Keratinocyte (primary cell): Measurements from ENCODE around the gene ADAMTS17. TPM values are rescaled to one million over a fixed set of nuclear protein-coding genes. Genes with fewer than 3 reads are reported as not detected.

Source experiments
- DNase-seq: peaks from one replicate; pipeline ENCODE4 v3.0.0-alpha.2; 2011; ENCODE audit warnings: low read depth, missing footprints, low spot score
- FAIRE-seq: peaks from 2 replicates; lab custom pipeline; 2011; peaks lifted over from hg19 to GRCh38; lab: Jason Lieb, UNC
- H2AFZ ChIP-seq: 2 replicates; pipeline ENCODE4 v1.6.0; 2012; ENCODE audit warnings: low read length, control low read depth, inconsistent platforms; ENCODE audit not compliant: control insufficient read depth
- H3K27ac ChIP-seq: 2 replicates; pipeline ENCODE4 v1.5.1; 2011; ENCODE audit warnings: low read length; ENCODE audit not compliant: control insufficient read depth, insufficient read depth
- H3K27me3 ChIP-seq: 3 replicates; pipeline ENCODE4 v1.6.0; 2011; ENCODE audit warnings: low read length; ENCODE audit not compliant: control insufficient read depth, insufficient read depth; ENCODE audit errors: extremely low read depth
- H3K36me3 ChIP-seq, 2 experiments: 2 replicates in 1 of 2; 3 replicates in 1 of 2; pipeline ENCODE4 v1.5.1; 2011; ENCODE audit warnings: low read length in 2 of 2, mild to moderate bottlenecking in 1 of 2; ENCODE audit not compliant: control insufficient read depth in 2 of 2, insufficient read depth in 2 of 2; ENCODE audit errors: extremely low read depth in 1 of 2
- H3K4me1 ChIP-seq: 3 replicates; pipeline ENCODE4 v1.5.1; 2011; ENCODE audit warnings: low read length; ENCODE audit not compliant: control insufficient read depth, insufficient read depth; ENCODE audit errors: extremely low read depth
- H3K4me2 ChIP-seq: 3 replicates; pipeline ENCODE4 v1.6.0; 2011; ENCODE audit warnings: low read depth, low read length; ENCODE audit not compliant: control insufficient read depth, insufficient read depth; ENCODE audit errors: extremely low read depth
- H3K4me3 ChIP-seq, 3 experiments: fragments of 200-600 bp in 1 of 3; sonication (generic) in 1 of 3; 2 replicates in 2 of 3; 3 replicates in 1 of 3; pipeline ENCODE4 v1.5.1; 2011 to 2016; ENCODE audit warnings: low read length in 3 of 3, mild to moderate bottlenecking in 3 of 3, control low read depth in 2 of 3, inconsistent platforms in 1 of 3, low read depth in 1 of 3, mixed read lengths in 1 of 3, mixed run types in 1 of 3, moderate library complexity in 1 of 3; ENCODE audit not compliant: control insufficient read depth in 2 of 3, insufficient read depth in 2 of 3; ENCODE audit errors: extremely low read depth in 1 of 3
- H3K79me2 ChIP-seq: 2 replicates; pipeline ENCODE4 v1.6.0; 2012; ENCODE audit warnings: low read length; ENCODE audit not compliant: control insufficient read depth, insufficient read depth
- H3K9ac ChIP-seq: 3 replicates; pipeline ENCODE4 v1.6.0; 2011; ENCODE audit warnings: low read length; ENCODE audit not compliant: control insufficient read depth, insufficient read depth; ENCODE audit errors: extremely low read depth
- H3K9me1 ChIP-seq: 3 replicates; pipeline ENCODE4 v1.6.0; 2011; ENCODE audit warnings: low read length; ENCODE audit not compliant: control insufficient read depth, insufficient read depth; ENCODE audit errors: extremely low read depth
- H3K9me3 ChIP-seq: 2 replicates; pipeline ENCODE4 v1.5.1; 2012; ENCODE audit warnings: low read depth, low read length; ENCODE audit not compliant: control insufficient read depth
- H4K20me1 ChIP-seq: 3 replicates; pipeline ENCODE4 v1.6.0; 2011; ENCODE audit warnings: low read length; ENCODE audit not compliant: control insufficient read depth, insufficient read depth; ENCODE audit errors: extremely low read depth
- CTCF ChIP-seq, 3 experiments: IDR thresholded peaks in 1 of 3; conservative IDR thresholded peaks in 1 of 3; optimal IDR thresholded peaks in 1 of 3; 2 replicates in 2 of 3; 3 replicates in 1 of 3; pipeline versions ENCODE3 to v1.5.1; 2011; ENCODE audit warnings: low read length in 3 of 3, mild to moderate bottlenecking in 3 of 3, moderate library complexity in 2 of 3, control low read depth in 1 of 3, inconsistent platforms in 1 of 3; ENCODE audit not compliant: insufficient read depth in 2 of 3; ENCODE audit errors: extremely low read depth in 1 of 3
- EZH2 ChIP-seq: IDR thresholded peaks from one replicate; pipeline ENCODE4 v1.6.1; 2012; ENCODE audit warnings: inconsistent platforms, mild to moderate bottlenecking, low read length, moderate library complexity
- dilution Hi-C: fragments of 300-500 bp; cut with MboI; formaldehyde crosslinking; loops from one replicate; pipeline ENCODE4 v1.7.0; 2020; ENCODE audit warnings: low sequenced_read_pairs; ENCODE audit not compliant: extremely low pct_ligation_motif_present
- polyA plus RNA-seq, 5 experiments: library from polyadenylated mRNA; depleted of rRNA in 3 of 5; stranded (reverse) in 3 of 5; stranded (forward) in 1 of 5; unstranded in 1 of 5; fragments of >200 nt; gene quantifications; 1 replicate in 1 of 5; 2 replicates in 3 of 5; 3 replicates in 1 of 5; pipeline versions ENCODE4 v1.2.1 to v1.2.3, GENCODE V29; 2011 to 2012; ENCODE audit warnings: missing spikeins in 2 of 5, low read depth in 1 of 5, low replicate concordance in 1 of 5

ADAMTS17 gene
- polyA plus RNA-seq, 1 donor (not counting 4 experiments of a cell fraction or from before 2014, with no cell fraction given): 0.18 TPM

- Histone ChIP-seq H3K9me1 (no peaks in the 10 kb centered on the region), H3K36me3 (no peaks in the 10 kb centered on the region), H3K4me2 (no peak overlapping the region), H3K27me3 (peaks cover 5% of the 10 kb centered on the region), H3K4me1 (no peaks in the 10 kb centered on the region), H3K79me2 (no peaks in the 10 kb centered on the region), H3K4me3 (no peak overlapping the region), H4K20me1 (no peaks in the 10 kb centered on the region), H3K27ac (no peak overlapping the region), H3K9ac (no peak overlapping the region), H2AFZ (no peak overlapping the region), H3K9me3 (peaks cover 3% of the 10 kb centered on the region)
- dilution Hi-C loops: no loop called here
- DNase-seq (no peak), FAIRE-seq (no peak)
- TF ChIP-seq EZH2 (no peak), CTCF (optimal IDR thresholded peaks at IDR 0.05 in 1 of 3, IDR thresholded peaks at IDR 0.05 in 1 of 3, conservative IDR thresholded peaks at IDR 0.05 in 1 of 3; ENCODE audit: extremely low read depth in 1 of 3, insufficient read depth in 2 of 3, low read length in 3 of 3) (no peak)
Measured at GRCh38 chr15:99986297-99987118, 355.3 kb downstream of the ADAMTS17 start.

GRCh38 chr15:99985878-99986277 lies 355.9 kb downstream of the ADAMTS17 start:
- Histone ChIP-seq H3K4me2 (no peak overlapping the region), H3K9ac (no peak overlapping the region), H3K9me1 (no peaks in the 10 kb centered on the region), H3K9me3 (peaks cover 3% of the 10 kb centered on the region), H2AFZ (no peak overlapping the region), H3K79me2 (no peaks in the 10 kb centered on the region), H3K4me1 (peaks cover 5% of the 10 kb centered on the region), H3K27ac (no peak overlapping the region), H4K20me1 (no peaks in the 10 kb centered on the region), H3K27me3 (peaks cover 5% of the 10 kb centered on the region), H3K36me3 (no peaks in the 10 kb centered on the region), H3K4me3 (no peak overlapping the region)
- FAIRE-seq (no peak), DNase-seq (no peak)
- dilution Hi-C loops: no loop called here
- TF ChIP-seq EZH2 (no peak), CTCF (optimal IDR thresholded peaks at IDR 0.05 in 1 of 3, IDR thresholded peaks at IDR 0.05 in 1 of 3, conservative IDR thresholded peaks at IDR 0.05 in 1 of 3; ENCODE audit: extremely low read depth in 1 of 3, insufficient read depth in 2 of 3, low read length in 3 of 3) (no peak)
